HepG2 (cell line): ENCODE results near the gene NR3C2. TPM values are rescaled to one million over a fixed set of nuclear protein-coding genes. Genes with fewer than 3 reads are reported as not detected.

Experiments
- ATAC-seq: fragments of 200-7000 bp; cut with Tn5 transposase; 3 replicates; pipeline ENCODE4 v1.9.1; 2020; ENCODE audit warnings: mild to moderate bottlenecking, moderate library complexity
- BruUV-seq: library from RNA; stranded (reverse); fragments of 400-500 nt; replicated peaks from 2 replicates; lab custom pipeline; 2021; lab: Mats Ljungman, UMichigan
- CTCF ChIA-PET: fragments of 300-600 bp; formaldehyde crosslinking; extraction: SDS; loops from one replicate; lab custom pipeline; 2021; ENCODE audit warnings: low total read pairs, inconsistent platforms, low intra/inter-chr PET ratio; lab: Yijun Ruan, JAX
- POLR2A ChIA-PET: fragments of 350-600 bp; sonication (Branson Sonifier 250); formaldehyde crosslinking; loops from one replicate; lab custom pipeline; 2020; ENCODE audit warnings: antibody characterized with exemption, inconsistent platforms; lab: Yijun Ruan, JAX
- DNase-seq: peaks from one replicate; pipeline ENCODE4 v3.0.0-alpha.2; 2015; ENCODE audit warnings: low spot score
- FAIRE-seq: peaks from 3 replicates; lab custom pipeline; 2011; peaks lifted over from hg19 to GRCh38; lab: Jason Lieb, UNC
- H2AFZ ChIP-seq: one replicate; pipeline ENCODE4 v1.6.1; 2011; ENCODE audit warnings: low read length, inconsistent platforms
- H3K27ac ChIP-seq: fragments of 300-600 bp; 3 replicates; pipeline ENCODE4 v1.8.0; 2011; ENCODE audit warnings: mixed run types, mild to moderate bottlenecking, mixed read lengths, low read length, inconsistent platforms; ENCODE audit not compliant: insufficient read depth; ENCODE audit errors: extremely low read length
- H3K27me3 ChIP-seq, 2 experiments: fragments of 200-600 bp in 1 of 2; 2 replicates in 1 of 2; 3 replicates in 1 of 2; pipeline versions ENCODE4 v1.6.0 to v1.8.0; 2011; ENCODE audit warnings: low read length in 2 of 2, mild to moderate bottlenecking in 2 of 2, moderate library complexity in 2 of 2, inconsistent platforms in 1 of 2; ENCODE audit not compliant: insufficient read depth in 2 of 2, control insufficient read depth in 1 of 2
- H3K36me3 ChIP-seq, 2 experiments: fragments of 200-600 bp in 1 of 2; replicated peaks in 1 of 2; 2 replicates in 1 of 2; 3 replicates in 1 of 2; pipeline versions ENCODE4 v1.5.1 to v1.8.0; 2011; ENCODE audit warnings: low read length in 2 of 2, inconsistent platforms in 1 of 2; ENCODE audit not compliant: insufficient read depth in 2 of 2, control insufficient read depth in 1 of 2
- H3K4me1 ChIP-seq: 2 replicates; pipeline ENCODE4 v1.5.1; 2012; ENCODE audit warnings: low read length, inconsistent platforms; ENCODE audit not compliant: insufficient read depth
- H3K4me2 ChIP-seq: 2 replicates; pipeline ENCODE4 v1.6.0; 2011; ENCODE audit warnings: low read depth, low read length, inconsistent platforms
- H3K4me3 ChIP-seq, 3 experiments: fragments of 200-600 bp in 1 of 3; sonication (generic), shearing (Covaris generic) in 1 of 3; replicated peaks in 1 of 3; 2 replicates each; pipeline ENCODE4 v1.5.1; 2011 to 2016; ENCODE audit warnings: low read length in 3 of 3, inconsistent platforms in 2 of 3, low read depth in 2 of 3, mild to moderate bottlenecking in 2 of 3, control low read depth in 1 of 3, mixed read lengths in 1 of 3; ENCODE audit not compliant: insufficient read depth in 1 of 3
- H3K79me2 ChIP-seq: one replicate; pipeline ENCODE4 v1.6.1; 2011; ENCODE audit warnings: low read length, inconsistent platforms; ENCODE audit not compliant: insufficient read depth
- H3K9ac ChIP-seq: 2 replicates; pipeline ENCODE4 v1.6.0; 2011; ENCODE audit warnings: mild to moderate bottlenecking, low read depth, low read length, inconsistent platforms; ENCODE audit not compliant: insufficient read depth
- H3K9me3 ChIP-seq: 2 replicates; pipeline ENCODE4 v1.5.1; 2012; ENCODE audit warnings: mild to moderate bottlenecking, low read length
- H4K20me1 ChIP-seq: 2 replicates; pipeline ENCODE4 v1.6.0; 2011; ENCODE audit warnings: inconsistent platforms, mild to moderate bottlenecking, low read length, moderate library complexity; ENCODE audit not compliant: insufficient read depth
- KAT8 ChIP-seq: IDR thresholded peaks from 2 replicates; pipeline ENCODE4 v1.6.1; 2016; ENCODE audit warnings: missing genetic modification reagents, missing compliant biosample characterization
- KDM6A ChIP-seq: IDR thresholded peaks from 2 replicates; pipeline ENCODE4 v1.6.1; 2016; ENCODE audit warnings: low read depth
- PAXIP1 ChIP-seq: sonication (generic); formaldehyde crosslinking; conservative IDR thresholded peaks from 2 replicates; pipeline ENCODE4 v1.4.0; 2020; ENCODE audit warnings: mild to moderate bottlenecking, missing genetic modification reagents, moderate library complexity
- TRAFD1 ChIP-seq: sonication (generic); formaldehyde crosslinking; IDR thresholded peaks from 2 replicates; pipeline ENCODE4 v1.5.1; 2020; ENCODE audit warnings: missing genetic modification reagents, mild to moderate bottlenecking, borderline replicate concordance
- ZBTB14 ChIP-seq: sonication (generic); formaldehyde crosslinking; IDR thresholded peaks from 2 replicates; pipeline ENCODE4 v1.4.0; 2020; ENCODE audit warnings: missing genetic modification reagents
- ZFY ChIP-seq: sonication (generic); formaldehyde crosslinking; IDR thresholded peaks from 2 replicates; pipeline ENCODE4 v1.4.0; 2020; ENCODE audit warnings: missing genetic modification reagents
- ZNF704 ChIP-seq: sonication (generic); formaldehyde crosslinking; IDR thresholded peaks from 2 replicates; pipeline ENCODE4 v1.8.1; 2023; ENCODE audit warnings: mild to moderate bottlenecking, inconsistent platforms, moderate library complexity, missing genetic modification reagents, borderline replicate concordance
- WGBS: methylation state at CpG from one replicate; pipeline ENCODE4 v1.1.6; 2017; ENCODE audit warnings: low lambda C conversion rate; 5-methylcytosine and 5-hydroxymethylcytosine counted together
- in situ Hi-C: cut with HindIII; loops from 2 replicates; pipeline ENCODE4 v1.10.0; 2017; ENCODE audit warnings: low pct_unique_long_range_greater_than_20kb; ENCODE audit not compliant: extremely low pct_ligation_motif_present
- intact Hi-C: fragments of 100-400 bp; cut with micrococcal nuclease; formaldehyde crosslinking; loops from one replicate; pipeline ENCODE4 v1.10.0; 2022; ENCODE audit not compliant: unreplicated experiment
- polyA plus RNA-seq, 8 experiments: library from polyadenylated mRNA; depleted of rRNA in 3 of 8; stranded (reverse) in 7 of 8; unstranded in 1 of 8; fragments of >200 nt; fragmentation: Illumina TruSeq in 4 of 8; extraction: Trizol in 4 of 8; gene quantifications; 2 replicates each; pipeline versions ENCODE4 v1.2.1 to v1.2.3, GENCODE V29; 2011 to 2016; ENCODE audit warnings: low read depth in 4 of 8, missing spikeins in 1 of 8, mixed read lengths in 1 of 8; ENCODE audit not compliant: insufficient read depth in 1 of 8
- total RNA-seq, 5 experiments: library from RNA; depleted of rRNA; stranded (reverse); fragments of >200 nt; fragmentation: Illumina TruSeq; extraction: Trizol; gene quantifications; 2 replicates each; pipeline ENCODE4 v1.2.3, GENCODE V29; 2016; ENCODE audit warnings: low read depth in 1 of 5

The NR3C2 gene
- total and polyA plus RNA-seq, 2 of the 13 experiments (the other 11 are each of a cell fraction or from before 2014, with no cell fraction given): 0.26 to 0.46 TPM

GRCh38 chr4:148441986-148442831, at the start of gene NR3C2 (continued):
- 0 out of 2 replicates have a peak, but pooled peaks have one; percentile 41 for TF ChIP-seq ZNF704 (CRISPR knock-in tag)
- 0 out of 2 replicates have a peak, but pooled peaks have one; percentile 50 for TF ChIP-seq KAT8 (CRISPR knock-in tag)
- peak; percentile 83 for TF ChIP-seq ZBTB14 (CRISPR knock-in tag)

- H2AFZ ChIP-seq: no peak overlapping the region
- H3K4me1 ChIP-seq: no peaks in the 10 kb centered on the region
- no peaks in the 10 kb centered on the region for H3K36me3 ChIP-seq
- H3K27ac ChIP-seq: no peak overlapping the region
- ChIA-PET POLR2A (no interaction called here), CTCF (no interaction called here)
- H3K9ac ChIP-seq: no peak overlapping the region
- BruUV-seq: no TSS peak
- H3K4me2 ChIP-seq: no peak overlapping the region
- H3K79me2 ChIP-seq: no peaks in the 10 kb centered on the region
- no peaks in the 10 kb centered on the region for H4K20me1 ChIP-seq
- H3K9me3 ChIP-seq: no peaks in the 10 kb centered on the region
- H3K27me3 ChIP-seq: no peaks in the 10 kb centered on the region
- 0% methylated on average over 2 of the region's 2 CpGs for WGBS
- intact Hi-C loops (no loop called here), in situ Hi-C loops (no loop called here)
- no peak overlapping the region for H3K4me3 ChIP-seq
- DNase-seq (no peak), ATAC-seq (no peak), FAIRE-seq (no peak)
- no peak for TF ChIP-seq KDM6A (CRISPR knock-in tag)
- TF ChIP-seq TRAFD1 (CRISPR knock-in tag): no peak
- TF ChIP-seq ZFY (CRISPR knock-in tag): no peak
- no peak for TF ChIP-seq PAXIP1
These were observed 45.0 kb upstream of the NR3C2 start for GRCh38 chr4:148487181-148487580.
